Epithelial cell of proximal tubule (primary cell): ENCODE data around the gene ABI1. TPM values are rescaled to one million over a fixed set of nuclear protein-coding genes. Genes with fewer than 3 reads are reported as not detected.

Experiments
- DNase-seq: peaks from one replicate; pipeline ENCODE4 v3.0.0-alpha.2; 2011; ENCODE audit warnings: low read depth
- H3K4me3 ChIP-seq: 2 replicates; pipeline ENCODE4 v1.5.1; 2011; ENCODE audit warnings: low read depth, mild to moderate bottlenecking, low read length
- CTCF ChIP-seq: conservative IDR thresholded peaks from 2 replicates; pipeline ENCODE4 v1.5.1; 2012; ENCODE audit warnings: low read depth, mild to moderate bottlenecking, low read length
- total RNA-seq: library from RNA; depleted of rRNA; stranded (reverse); fragments of >200 nt; gene quantifications from 2 replicates; pipeline ENCODE4 v1.2.3, GENCODE V29; 2015

The ABI1 gene
- total RNA-seq, 1 donor from 2014 or later, result 34.1 TPM

GRCh38 chr10:26844396-26844975 lies 16.3 kb downstream of the ABI1 start:
- H3K4me3 ChIP-seq, result no peak overlapping the region
- TF ChIP-seq CTCF, result no peak
- no peak for DNase-seq

- no peak for TF ChIP-seq CTCF
- DNase-seq, result no peak
- no peak overlapping the region for H3K4me3 ChIP-seq
These were observed 17.0 kb downstream of the ABI1 start for GRCh38 chr10:26843736-26844135.

- no peak for DNase-seq
- no peak for TF ChIP-seq CTCF
- no peak overlapping the region for H3K4me3 ChIP-seq
These were observed 18.9 kb downstream of the ABI1 start for GRCh38 chr10:26841733-26842317.

- DNase-seq, result no peak
- no peak overlapping the region for H3K4me3 ChIP-seq
- TF ChIP-seq CTCF, result no peak
These were observed 19.6 kb downstream of the ABI1 start for GRCh38 chr10:26840938-26841732.

GRCh38 chr10:26839966-26840627 lies 20.7 kb downstream of the ABI1 start:
- TF ChIP-seq CTCF, result no peak
- no peak overlapping the region for H3K4me3 ChIP-seq
- no peak for DNase-seq

GRCh38 chr10:26837139-26837538 lies 23.6 kb downstream of the ABI1 start:
- no peak for TF ChIP-seq CTCF
- DNase-seq, result no peak
- H3K4me3 ChIP-seq, result no peak overlapping the region
